Neural crest cell (in vitro differentiated cells): ENCODE measurements around the gene SLC15A1. TPM values are rescaled to one million over a fixed set of nuclear protein-coding genes. Genes with fewer than 3 reads are reported as not detected.

Source experiments
- total RNA-seq: library from RNA; stranded (reverse); gene quantifications from 2 replicates; pipeline ENCODE4 v1.2.1, GENCODE V29; 2021

The SLC15A1 gene
- total RNA-seq, 1 donor from 2014 or later: not detected

Other genes with a start within 250 kb of the SLC15A1 start
- gene STK24, start 175.6 kb downstream of the SLC15A1 start, total RNA-seq: 113 and 114 TPM in 2 replicates
- 6.9 and 8.2 TPM in 2 replicates for gene DOCK9, start 225.4 kb upstream of the SLC15A1 start, total RNA-seq